ENCODE measurements around the gene KMT2C.

DNA sequence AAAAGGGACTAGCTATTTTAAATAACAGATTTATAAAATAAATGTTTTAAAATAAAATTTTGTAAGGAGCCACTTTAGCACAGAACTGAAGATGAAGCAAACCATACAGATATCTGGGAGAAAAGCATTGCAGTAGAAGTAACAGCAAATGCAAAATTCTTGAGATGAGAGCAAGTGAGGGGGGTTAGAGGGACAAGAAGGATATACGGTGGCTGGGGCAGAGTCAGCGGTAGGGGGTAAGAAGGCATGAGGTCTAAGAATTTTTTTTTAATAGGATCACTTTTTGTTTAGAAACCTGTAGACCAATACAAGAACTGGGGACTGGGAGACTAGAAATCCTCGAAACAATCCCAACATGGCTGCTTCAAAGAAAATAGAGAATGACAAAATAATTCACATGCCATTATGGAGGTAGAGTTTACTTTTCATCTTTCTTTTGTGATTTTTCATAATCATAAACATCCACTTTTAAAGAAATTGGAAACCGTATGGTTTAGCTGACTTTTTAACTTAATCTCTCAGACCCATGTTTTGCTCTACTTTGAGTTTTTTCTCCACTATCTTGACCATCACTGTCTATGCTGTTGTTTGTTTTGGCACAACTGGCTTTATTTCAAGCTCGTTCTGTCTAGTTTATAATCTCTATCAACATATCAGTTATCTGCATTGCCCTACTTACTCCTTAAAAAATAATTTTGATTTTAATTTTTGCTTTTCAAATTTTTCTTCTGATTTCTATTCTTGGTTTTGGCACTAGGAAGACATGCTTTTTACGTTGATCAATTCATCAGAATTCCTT is 73.5 kb downstream of the KMT2C start:
- TF ChIP-seq, protein P1, sequence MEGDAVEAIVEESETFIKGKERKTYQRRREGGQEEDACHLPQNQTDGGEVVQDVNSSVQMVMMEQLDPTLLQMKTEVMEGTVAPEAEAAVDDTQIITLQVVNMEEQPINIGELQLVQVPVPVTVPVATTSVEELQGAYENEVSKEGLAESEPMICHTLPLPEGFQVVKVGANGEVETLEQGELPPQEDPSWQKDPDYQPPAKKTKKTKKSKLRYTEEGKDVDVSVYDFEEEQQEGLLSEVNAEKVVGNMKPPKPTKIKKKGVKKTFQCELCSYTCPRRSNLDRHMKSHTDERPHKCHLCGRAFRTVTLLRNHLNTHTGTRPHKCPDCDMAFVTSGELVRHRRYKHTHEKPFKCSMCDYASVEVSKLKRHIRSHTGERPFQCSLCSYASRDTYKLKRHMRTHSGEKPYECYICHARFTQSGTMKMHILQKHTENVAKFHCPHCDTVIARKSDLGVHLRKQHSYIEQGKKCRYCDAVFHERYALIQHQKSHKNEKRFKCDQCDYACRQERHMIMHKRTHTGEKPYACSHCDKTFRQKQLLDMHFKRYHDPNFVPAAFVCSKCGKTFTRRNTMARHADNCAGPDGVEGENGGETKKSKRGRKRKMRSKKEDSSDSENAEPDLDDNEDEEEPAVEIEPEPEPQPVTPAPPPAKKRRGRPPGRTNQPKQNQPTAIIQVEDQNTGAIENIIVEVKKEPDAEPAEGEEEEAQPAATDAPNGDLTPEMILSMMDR (tag by site-specific recombination; IDR thresholded peaks at IDR 0.05): no peak
- TF ChIP-seq, protein P2, sequence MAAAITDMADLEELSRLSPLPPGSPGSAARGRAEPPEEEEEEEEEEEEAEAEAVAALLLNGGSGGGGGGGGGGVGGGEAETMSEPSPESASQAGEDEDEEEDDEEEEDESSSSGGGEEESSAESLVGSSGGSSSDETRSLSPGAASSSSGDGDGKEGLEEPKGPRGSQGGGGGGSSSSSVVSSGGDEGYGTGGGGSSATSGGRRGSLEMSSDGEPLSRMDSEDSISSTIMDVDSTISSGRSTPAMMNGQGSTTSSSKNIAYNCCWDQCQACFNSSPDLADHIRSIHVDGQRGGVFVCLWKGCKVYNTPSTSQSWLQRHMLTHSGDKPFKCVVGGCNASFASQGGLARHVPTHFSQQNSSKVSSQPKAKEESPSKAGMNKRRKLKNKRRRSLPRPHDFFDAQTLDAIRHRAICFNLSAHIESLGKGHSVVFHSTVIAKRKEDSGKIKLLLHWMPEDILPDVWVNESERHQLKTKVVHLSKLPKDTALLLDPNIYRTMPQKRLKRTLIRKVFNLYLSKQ (tag by site-specific recombination; IDR thresholded peaks at IDR 0.05; ENCODE audit: borderline replicate concordance): no peak
- no peak for TF ChIP-seq ZIC2 (tag by site-specific recombination; IDR thresholded peaks at IDR 0.05)
- TF ChIP-seq, protein P3, sequence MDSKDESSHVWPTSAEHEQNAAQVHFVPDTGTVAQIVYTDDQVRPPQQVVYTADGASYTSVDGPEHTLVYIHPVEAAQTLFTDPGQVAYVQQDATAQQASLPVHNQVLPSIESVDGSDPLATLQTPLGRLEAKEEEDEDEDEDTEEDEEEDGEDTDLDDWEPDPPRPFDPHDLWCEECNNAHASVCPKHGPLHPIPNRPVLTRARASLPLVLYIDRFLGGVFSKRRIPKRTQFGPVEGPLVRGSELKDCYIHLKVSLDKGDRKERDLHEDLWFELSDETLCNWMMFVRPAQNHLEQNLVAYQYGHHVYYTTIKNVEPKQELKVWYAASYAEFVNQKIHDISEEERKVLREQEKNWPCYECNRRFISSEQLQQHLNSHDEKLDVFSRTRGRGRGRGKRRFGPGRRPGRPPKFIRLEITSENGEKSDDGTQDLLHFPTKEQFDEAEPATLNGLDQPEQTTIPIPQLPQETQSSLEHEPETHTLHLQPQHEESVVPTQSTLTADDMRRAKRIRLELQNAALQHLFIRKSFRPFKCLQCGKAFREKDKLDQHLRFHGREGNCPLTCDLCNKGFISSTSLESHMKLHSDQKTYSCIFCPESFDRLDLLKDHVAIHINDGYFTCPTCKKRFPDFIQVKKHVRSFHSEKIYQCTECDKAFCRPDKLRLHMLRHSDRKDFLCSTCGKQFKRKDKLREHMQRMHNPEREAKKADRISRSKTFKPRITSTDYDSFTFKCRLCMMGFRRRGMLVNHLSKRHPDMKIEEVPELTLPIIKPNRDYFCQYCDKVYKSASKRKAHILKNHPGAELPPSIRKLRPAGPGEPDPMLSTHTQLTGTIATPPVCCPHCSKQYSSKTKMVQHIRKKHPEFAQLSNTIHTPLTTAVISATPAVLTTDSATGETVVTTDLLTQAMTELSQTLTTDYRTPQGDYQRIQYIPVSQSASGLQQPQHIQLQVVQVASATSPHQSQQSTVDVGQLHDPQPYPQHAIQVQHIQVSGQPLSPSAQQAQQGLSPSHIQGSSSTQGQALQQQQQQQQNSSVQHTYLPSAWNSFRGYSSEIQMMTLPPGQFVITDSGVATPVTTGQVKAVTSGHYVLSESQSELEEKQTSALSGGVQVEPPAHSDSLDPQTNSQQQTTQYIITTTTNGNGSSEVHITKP (tag by site-specific recombination; IDR thresholded peaks at IDR 0.05): no peak
- TF ChIP-seq OVOL3 (tag by site-specific recombination; IDR thresholded peaks at IDR 0.05): no peak
- no peak for TF ChIP-seq MEIS1 (CRISPR knock-in tag; IDR thresholded peaks at IDR 0.05; ENCODE audit: borderline replicate concordance)
- no peak for TF ChIP-seq ZNF274 (IDR thresholded peaks at IDR 0.05; ENCODE audit: low read length)
- TF ChIP-seq ZNF274 (tag by site-specific recombination; IDR thresholded peaks at IDR 0.05; ENCODE audit: borderline replicate concordance): no peak
- no peak for TF ChIP-seq SCRT1 (tag by site-specific recombination; IDR thresholded peaks at IDR 0.05; ENCODE audit: borderline replicate concordance)
